Measurements from ENCODE around the gene SLC18A3.

Gene SLC18A3

GRCh38 chr10:49609283-49610113 lies 612 bp upstream of the SLC18A3 start:
- no peak; the same call in 1 of the 2 replicates for TF ChIP-seq ZBTB7A (IDR thresholded peaks at IDR 0.05; ENCODE audit: low read depth)
- no peak for TF ChIP-seq MAX (IDR thresholded peaks at IDR 0.05)
- TF ChIP-seq TAF1 (IDR thresholded peaks at IDR 0.05; ENCODE audit: low read depth) = no peak
- TF ChIP-seq YY1 (IDR thresholded peaks at IDR 0.05; ENCODE audit: low read depth) = no peak
- TF ChIP-seq TCF12 (IDR thresholded peaks at IDR 0.05; ENCODE audit: low read depth) = no peak
- TF ChIP-seq EP300 (IDR thresholded peaks at IDR 0.05; ENCODE audit: borderline replicate concordance) = no peak
- no peak for TF ChIP-seq RAD21 (IDR thresholded peaks at IDR 0.05; ENCODE audit: low read depth)
- no peak for TF ChIP-seq NFIC (IDR thresholded peaks at IDR 0.05)
- no peak for TF ChIP-seq CREB1 (IDR thresholded peaks at IDR 0.05; ENCODE audit: low read depth)
- no peak for TF ChIP-seq USF1 (IDR thresholded peaks at IDR 0.05)
- no peak for TF ChIP-seq FOXM1 (IDR thresholded peaks at IDR 0.05; ENCODE audit: borderline replicate concordance, low read depth)
- TF ChIP-seq CEBPB (IDR thresholded peaks at IDR 0.05) = no peak
- TF ChIP-seq REST (IDR thresholded peaks at IDR 0.05; ENCODE audit: low read depth) = no peak
- no peak for TF ChIP-seq TEAD4 (IDR thresholded peaks at IDR 0.05)

GRCh38 chr10:49610458-49611165 lies 502 bp downstream of the SLC18A3 start:
- no peak for TF ChIP-seq NFIC (IDR thresholded peaks at IDR 0.05)

- TF ChIP-seq TAF1 (IDR thresholded peaks at IDR 0.05; ENCODE audit: low read depth) = no peak
- TF ChIP-seq NFIC (IDR thresholded peaks at IDR 0.05) = no peak
- no peak for TF ChIP-seq TEAD4 (IDR thresholded peaks at IDR 0.05)
- no peak for TF ChIP-seq USF1 (IDR thresholded peaks at IDR 0.05)
- TF ChIP-seq EP300 (IDR thresholded peaks at IDR 0.05; ENCODE audit: borderline replicate concordance) = no peak
- no peak for TF ChIP-seq CREB1 (IDR thresholded peaks at IDR 0.05; ENCODE audit: low read depth)
These were observed 1.2 kb downstream of the SLC18A3 start for GRCh38 chr10:49611166-49611815.

GRCh38 chr10:49611816-49612512 lies 1.9 kb downstream of the SLC18A3 start:
- no peak for TF ChIP-seq FOXM1 (IDR thresholded peaks at IDR 0.05; ENCODE audit: borderline replicate concordance, low read depth)
- TF ChIP-seq TCF12 (IDR thresholded peaks at IDR 0.05; ENCODE audit: low read depth) = no peak
- no peak for TF ChIP-seq CREB1 (IDR thresholded peaks at IDR 0.05; ENCODE audit: low read depth)
- TF ChIP-seq EGR1 (IDR thresholded peaks at IDR 0.05) = no peak
- TF ChIP-seq ZBTB7A (IDR thresholded peaks at IDR 0.05; ENCODE audit: low read depth) = no peak
- no peak for TF ChIP-seq TEAD4 (IDR thresholded peaks at IDR 0.05)
- TF ChIP-seq MAX (IDR thresholded peaks at IDR 0.05) = no peak
- TF ChIP-seq NFIC (IDR thresholded peaks at IDR 0.05) = no peak
- no peak for TF ChIP-seq CEBPB (IDR thresholded peaks at IDR 0.05)
- no peak for TF ChIP-seq YY1 (IDR thresholded peaks at IDR 0.05; ENCODE audit: low read depth)
- no peak for TF ChIP-seq RAD21 (IDR thresholded peaks at IDR 0.05; ENCODE audit: low read depth)

- TF ChIP-seq CEBPB (IDR thresholded peaks at IDR 0.05) (no peak), CREB1 (IDR thresholded peaks at IDR 0.05; ENCODE audit: low read depth) (no peak), EGR1 (IDR thresholded peaks at IDR 0.05) (no peak), FOXM1 (IDR thresholded peaks at IDR 0.05; ENCODE audit: borderline replicate concordance, low read depth) (no peak), TCF12 (IDR thresholded peaks at IDR 0.05; ENCODE audit: low read depth) (no peak), YY1 (IDR thresholded peaks at IDR 0.05; ENCODE audit: low read depth) (no peak), USF1 (IDR thresholded peaks at IDR 0.05) (no peak), EP300 (IDR thresholded peaks at IDR 0.05; ENCODE audit: borderline replicate concordance) (no peak), RAD21 (IDR thresholded peaks at IDR 0.05; ENCODE audit: low read depth) (no peak), ZBTB7A (IDR thresholded peaks at IDR 0.05; ENCODE audit: low read depth) (no peak), TAF1 (IDR thresholded peaks at IDR 0.05; ENCODE audit: low read depth) (no peak), TEAD4 (IDR thresholded peaks at IDR 0.05) (no peak), NFIC (IDR thresholded peaks at IDR 0.05) (no peak), REST (IDR thresholded peaks at IDR 0.05; ENCODE audit: low read depth) (no peak), MAX (IDR thresholded peaks at IDR 0.05) (no peak)
These were observed 2.5 kb downstream of the SLC18A3 start for GRCh38 chr10:49612513-49613164.
